ENCODE measurements around the gene ICAM5.
A peak's percentile ranks its signal among the peaks of the same experiment; 100 is the strongest.

ICAM5 gene

DNA sequence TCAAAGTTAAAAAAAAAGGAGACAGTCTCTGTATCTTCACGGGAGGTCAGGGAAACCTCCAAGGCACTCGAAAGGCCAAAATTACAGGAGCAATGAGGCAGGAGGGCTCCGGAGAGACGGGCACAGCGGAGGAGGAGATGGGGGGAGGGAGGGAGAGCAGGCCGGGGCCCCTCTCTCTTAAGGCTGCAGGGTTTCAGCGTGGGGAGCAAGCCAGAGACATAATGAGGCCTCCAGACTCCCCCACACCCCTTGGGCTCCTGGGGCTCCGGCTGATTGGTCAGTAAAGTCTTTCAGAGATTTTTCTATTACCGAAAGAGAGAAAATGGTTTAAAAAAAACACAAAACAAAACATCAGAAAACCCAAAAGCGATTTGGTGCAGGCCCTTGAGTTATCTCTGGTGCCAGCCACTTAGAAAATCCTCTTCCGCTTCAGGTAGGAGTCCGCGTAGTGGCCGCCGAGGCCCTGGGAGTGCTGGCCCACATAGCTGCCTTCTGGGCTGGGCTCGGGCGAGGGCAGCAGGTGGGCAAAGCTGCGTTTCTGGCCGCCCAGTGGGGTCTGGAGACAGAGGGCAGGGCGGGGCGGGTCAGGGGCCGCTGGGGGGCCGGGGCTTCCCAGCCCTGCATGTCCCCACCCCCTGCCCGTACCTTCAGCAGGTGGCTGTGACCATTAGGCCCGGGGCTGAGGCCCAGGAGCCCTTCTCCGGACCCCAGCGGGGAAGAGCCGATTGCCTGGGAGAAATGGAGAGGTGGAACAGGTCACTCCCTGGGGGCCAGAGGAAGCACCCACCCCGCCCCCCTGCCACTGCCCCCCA, 27.5 kb downstream of the ICAM5 start:
- DNase-seq, result no peak

DNA sequence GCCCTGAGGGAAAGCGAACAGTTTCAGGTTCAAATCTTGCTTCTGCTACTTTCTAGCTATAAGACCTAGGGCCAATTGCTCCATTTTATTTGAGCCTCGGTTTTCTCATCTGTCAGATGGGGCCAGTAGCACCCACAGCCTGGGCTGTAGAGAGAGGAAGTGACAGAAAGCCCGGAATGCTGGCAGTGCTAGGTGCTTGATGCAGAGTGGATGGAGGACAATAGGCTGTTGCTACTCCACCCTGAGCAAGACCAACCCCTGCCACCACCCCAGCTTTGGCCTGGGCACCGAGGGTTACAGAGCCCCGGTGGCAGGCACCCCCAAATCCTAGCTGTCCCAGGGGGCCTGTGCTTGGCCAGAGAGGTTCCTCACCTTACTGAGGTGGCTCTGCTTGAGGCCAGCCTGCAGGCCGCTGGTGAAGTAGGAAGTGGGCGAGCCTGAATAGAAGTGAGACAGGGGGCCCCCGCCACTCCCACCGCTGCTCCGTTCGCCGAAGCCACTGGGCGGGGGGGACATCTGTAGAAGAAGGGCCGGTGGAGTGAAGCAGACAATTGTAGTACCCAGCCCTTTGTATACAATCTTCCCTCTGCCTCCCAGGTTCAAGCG, 28.2 kb downstream of the ICAM5 start:
- DNase-seq, result no peak

- no peak for DNase-seq
Measured at GRCh38 chr19:10318807-10319682, 29.3 kb downstream of the ICAM5 start.

GRCh38 chr19:10320602-10321416, 31.1 kb downstream of the ICAM5 start:
- DNase-seq, result no peak

DNA sequence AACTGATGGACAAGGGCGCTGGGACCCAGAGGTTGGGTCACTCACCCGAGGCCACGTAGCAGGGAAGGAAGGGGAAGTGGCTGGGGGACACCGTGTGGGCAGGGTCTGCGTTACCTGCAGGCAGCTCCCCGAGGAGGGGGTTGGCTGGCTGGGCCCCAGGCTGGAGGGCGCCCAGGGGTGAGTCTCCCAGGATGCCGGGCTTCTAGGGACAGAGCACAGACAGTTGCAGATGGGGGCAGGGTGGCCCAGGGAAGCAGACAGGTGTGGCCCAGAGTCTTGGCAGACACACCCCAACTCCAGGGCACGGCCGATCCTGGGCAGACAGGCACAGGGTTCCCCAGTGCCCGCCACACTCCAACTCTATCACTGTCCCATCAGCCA, 31.7 kb downstream of the ICAM5 start:
- DNase-seq, result no peak

GRCh38 chr19:10321874-10322835, 32.4 kb downstream of the ICAM5 start:
- no peak for DNase-seq

DNA sequence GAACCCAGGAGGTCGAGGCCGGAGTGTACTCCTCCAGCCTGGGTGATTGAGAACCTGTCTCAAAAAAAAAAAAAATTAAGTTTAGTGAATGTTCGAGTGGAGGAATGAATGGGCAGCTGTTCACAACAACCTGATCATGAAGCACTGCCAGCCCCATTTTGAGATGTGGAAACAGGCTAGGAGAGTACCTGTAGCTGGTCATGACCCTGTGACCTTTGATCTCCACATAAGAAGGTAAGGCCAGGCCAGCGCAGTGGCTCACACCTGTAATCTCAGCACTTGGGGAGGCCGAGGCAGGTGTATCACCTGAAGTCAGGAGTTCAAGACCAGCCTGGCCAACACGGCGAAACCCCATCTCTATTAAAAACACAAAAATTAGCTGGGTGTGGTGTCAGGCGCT, 36.0 kb downstream of the ICAM5 start:
- DNase-seq, result no peak

- DNase-seq, result no peak
Measured at GRCh38 chr19:10327793-10328192, 38.0 kb downstream of the ICAM5 start.

DNA sequence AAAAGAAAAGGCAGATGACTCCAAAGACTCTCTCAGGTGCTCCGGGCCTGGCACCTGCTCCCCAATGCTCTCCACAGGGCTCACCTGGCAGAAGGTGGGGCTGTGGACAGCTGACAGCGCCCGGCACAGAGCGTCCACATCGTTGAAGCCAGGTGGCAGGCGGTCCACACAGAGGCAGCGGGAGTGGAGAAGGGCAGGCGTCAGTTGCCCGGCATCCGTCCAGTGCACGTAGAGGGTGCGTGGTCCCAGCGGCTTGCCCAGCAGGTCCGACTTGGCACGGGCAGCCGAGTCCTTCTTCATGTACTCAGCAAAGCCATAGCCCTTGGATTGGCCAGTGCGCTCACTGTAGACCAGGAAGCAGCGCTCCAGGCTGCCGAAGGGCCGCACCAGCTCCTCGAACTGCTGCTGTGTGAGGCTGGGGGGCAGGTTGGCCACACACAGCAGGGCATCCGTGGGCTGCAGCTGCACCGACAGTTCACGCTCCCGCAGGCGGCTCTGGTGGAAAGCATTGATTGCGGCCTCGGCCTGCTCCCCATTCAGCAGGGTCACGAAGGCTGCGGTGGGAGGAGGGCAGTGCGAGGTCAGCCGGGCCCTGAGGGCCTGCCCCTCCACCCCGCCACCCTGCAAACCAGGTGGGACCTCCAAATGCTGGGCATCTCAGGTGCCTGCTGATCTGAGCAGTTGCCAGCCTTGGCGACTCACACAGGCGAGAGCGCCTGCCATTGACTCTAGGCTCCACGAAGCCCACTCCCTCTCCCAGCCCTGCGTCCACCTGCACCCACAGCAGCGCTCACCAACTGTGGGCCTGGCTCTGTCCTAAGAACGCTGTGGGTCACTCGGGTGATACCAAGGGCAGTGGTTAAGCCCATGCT, 39.0 kb downstream of the ICAM5 start:
- no peak for DNase-seq

- no peak for DNase-seq
Measured at GRCh38 chr19:10329555-10329954, 39.8 kb downstream of the ICAM5 start.

- DNase-seq, result no peak
Measured at GRCh38 chr19:10332158-10332964, 42.6 kb downstream of the ICAM5 start.

DNA sequence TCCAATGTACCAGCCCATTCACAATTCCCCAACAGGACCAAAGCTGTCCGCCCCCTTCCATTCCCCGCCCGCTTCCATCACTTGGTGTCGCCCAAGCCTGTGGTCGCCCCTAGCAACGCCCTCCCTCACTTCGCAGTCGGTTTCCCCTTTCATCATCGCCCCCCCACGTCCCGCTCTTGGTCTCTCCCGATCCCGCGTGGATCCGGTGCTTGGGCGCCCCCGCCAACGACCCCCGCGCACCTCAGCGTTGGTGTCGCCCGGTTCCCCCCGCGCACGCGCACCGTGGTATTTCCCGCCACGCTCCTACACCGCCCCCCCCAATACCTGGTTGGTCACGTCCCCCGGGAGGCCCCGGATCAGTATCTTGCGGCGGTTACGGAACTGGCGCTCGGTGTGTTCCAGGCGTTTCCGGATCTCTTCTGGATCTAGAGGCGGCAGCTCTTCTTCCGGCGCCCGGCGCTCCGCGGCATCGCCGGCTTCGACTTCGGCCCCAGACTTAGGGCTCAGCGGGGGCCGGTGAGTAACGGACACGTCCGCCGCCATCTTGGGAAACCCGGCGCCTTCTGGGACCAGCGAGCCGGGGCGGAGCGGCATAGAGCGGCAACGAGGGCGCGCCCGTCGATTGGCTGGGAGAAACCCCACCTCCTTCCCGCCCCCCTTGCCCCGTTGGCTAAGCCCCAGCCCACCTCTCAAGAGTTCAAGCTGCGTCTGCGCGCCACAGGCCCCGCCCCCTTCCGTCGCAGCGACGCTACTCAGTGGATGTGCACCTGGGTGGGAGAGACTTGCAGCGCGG, 43.4 kb downstream of the ICAM5 start, which contains the start of gene RAVER1:
TSS of gene RAVER1 (minus strand) at position 565 of the 793 bp plus-strand sequence. CDS start at position 543, 22 bp downstream.
- DNase-seq, result peak; percentile 68 to 98 (median 94)

- DNase-seq, result peak in 2 of 56 donors; percentile 31 to 46
Measured at GRCh38 chr19:10333758-10334587, 44.2 kb downstream of the ICAM5 start.

DNA sequence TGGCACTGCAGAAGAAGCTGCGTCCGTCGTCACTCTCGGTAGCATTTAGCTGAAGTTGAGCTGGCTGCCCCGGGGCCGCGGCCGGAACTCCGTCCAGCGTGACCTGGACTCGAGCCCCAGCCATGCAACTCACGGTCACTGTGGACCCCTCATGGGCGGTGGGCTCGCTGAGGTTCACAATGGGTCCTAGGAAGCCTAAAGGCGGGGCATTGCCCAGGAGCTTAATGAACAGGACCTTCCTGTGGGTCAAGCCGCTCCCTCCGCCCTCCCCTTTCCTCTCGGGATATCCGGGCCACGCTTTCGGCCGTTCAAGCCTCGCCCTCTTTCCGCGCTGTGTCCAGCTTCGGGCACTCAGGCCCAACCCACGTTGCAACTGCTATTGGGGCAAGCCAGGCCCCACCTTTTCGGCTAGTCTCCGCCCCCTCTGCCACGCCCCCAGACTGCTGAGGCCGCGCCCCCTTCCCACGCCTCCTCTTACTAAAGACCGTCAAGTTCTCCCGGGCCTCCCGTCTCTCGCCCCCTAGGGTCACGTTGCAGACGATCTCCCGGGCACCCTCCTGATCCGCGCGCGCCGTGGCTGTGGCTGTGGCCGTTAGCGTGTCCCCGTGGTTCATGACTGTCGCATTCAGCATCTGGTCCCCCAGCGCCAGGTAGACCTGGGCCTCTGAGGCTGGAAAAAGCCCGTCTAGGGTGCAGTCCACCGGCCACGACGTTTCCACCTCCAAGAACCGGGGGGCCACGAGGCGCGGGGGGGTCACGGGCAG, 45.0 kb downstream of the ICAM5 start:
- peak in 54 of 56 donors; percentile 5 to 85 (median 57) for DNase-seq

- DNase-seq, result peak in 19 of 56 donors; percentile 4 to 58 (median 22)
Measured at GRCh38 chr19:10335352-10335985, 45.7 kb downstream of the ICAM5 start.
